D721Med (cell line): Measurements from ENCODE around the gene ZNF48.

Source experiments
- DNase-seq: peaks from one replicate; pipeline ENCODE4 v3.0.0; 2011; ENCODE audit warnings: low spot score; ENCODE audit not compliant: insufficient read length
- FAIRE-seq: peaks from 2 replicates; lab custom pipeline; 2011; peaks lifted over from hg19 to GRCh38; lab: Jason Lieb, UNC
- CTCF ChIP-seq: IDR thresholded peaks from 2 replicates; pipeline ENCODE4 v1.5.1; 2012; ENCODE audit warnings: mild to moderate bottlenecking, control low read depth; ENCODE audit not compliant: insufficient read depth; ENCODE audit errors: missing control alignments

Gene ZNF48

GRCh38 chr16:30379158-30379783 is 15.9 kb upstream of the ZNF48 start:
- TF ChIP-seq CTCF = no peak
- no peak for DNase-seq
- FAIRE-seq = no peak

- FAIRE-seq = no peak
- no peak for TF ChIP-seq CTCF
- DNase-seq = no peak
Observed at GRCh38 chr16:30380072-30380802, 15.0 kb upstream of the ZNF48 start.

GRCh38 chr16:30380803-30381208 is 14.4 kb upstream of the ZNF48 start:
- no peak for DNase-seq
- FAIRE-seq = no peak
- TF ChIP-seq CTCF = no peak

- TF ChIP-seq CTCF = no peak
- FAIRE-seq (no peak), DNase-seq (no peak)
Observed at GRCh38 chr16:30381291-30382041, 13.8 kb upstream of the ZNF48 start.

GRCh38 chr16:30382111-30382881 is 12.9 kb upstream of the ZNF48 start, which contains the start of gene SEPTIN1:
Gene SEPTIN1, minus strand, starts transcription at chr16:30382561. Its CDS starts 19 bp downstream, at chr16:30382542.
- DNase-seq (no peak), FAIRE-seq (no peak)
- TF ChIP-seq CTCF = no peak

GRCh38 chr16:30383521-30383920 is 11.7 kb upstream of the ZNF48 start:
- no peak for TF ChIP-seq CTCF
- FAIRE-seq (no peak), DNase-seq (no peak)
